Measurements from ENCODE around the gene PIP5K1C.

DNA sequence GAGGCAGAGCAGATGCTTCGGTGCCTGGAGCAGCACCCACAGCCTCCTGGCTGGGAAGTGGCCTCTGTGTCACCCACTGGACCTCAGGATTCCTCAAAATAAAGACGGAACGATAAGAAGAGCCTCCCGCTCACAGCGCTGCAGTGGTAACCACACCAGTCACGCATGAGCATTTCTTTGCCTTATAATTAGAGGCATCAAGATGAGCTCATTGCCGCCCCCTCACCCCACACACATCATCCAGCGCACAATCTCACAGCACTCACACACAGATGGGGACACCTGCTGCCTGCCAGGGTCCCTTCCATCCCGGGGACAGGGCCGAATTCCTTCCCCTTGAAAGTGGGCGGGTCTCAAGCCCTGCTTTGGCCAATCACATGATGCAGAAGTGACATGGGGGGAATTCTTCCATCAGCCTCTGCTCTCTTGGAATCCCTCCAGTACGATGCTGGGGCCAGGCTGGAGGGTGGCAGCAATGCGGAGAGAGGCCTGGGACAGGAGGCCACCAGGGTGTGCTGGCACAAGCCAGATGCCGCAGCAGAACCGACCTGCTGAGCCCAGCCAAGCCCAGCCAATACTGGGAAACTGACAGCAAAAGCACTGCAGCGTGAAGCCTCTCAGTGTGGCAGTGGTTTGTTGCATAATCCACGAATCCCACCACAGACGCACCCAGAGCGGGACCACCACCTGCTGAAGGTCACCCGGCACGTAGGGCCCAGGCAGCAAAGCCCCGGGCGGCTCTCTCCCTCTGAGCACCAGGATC lies 16.0 kb downstream of the PIP5K1C start:
- TF ChIP-seq, protein P1, sequence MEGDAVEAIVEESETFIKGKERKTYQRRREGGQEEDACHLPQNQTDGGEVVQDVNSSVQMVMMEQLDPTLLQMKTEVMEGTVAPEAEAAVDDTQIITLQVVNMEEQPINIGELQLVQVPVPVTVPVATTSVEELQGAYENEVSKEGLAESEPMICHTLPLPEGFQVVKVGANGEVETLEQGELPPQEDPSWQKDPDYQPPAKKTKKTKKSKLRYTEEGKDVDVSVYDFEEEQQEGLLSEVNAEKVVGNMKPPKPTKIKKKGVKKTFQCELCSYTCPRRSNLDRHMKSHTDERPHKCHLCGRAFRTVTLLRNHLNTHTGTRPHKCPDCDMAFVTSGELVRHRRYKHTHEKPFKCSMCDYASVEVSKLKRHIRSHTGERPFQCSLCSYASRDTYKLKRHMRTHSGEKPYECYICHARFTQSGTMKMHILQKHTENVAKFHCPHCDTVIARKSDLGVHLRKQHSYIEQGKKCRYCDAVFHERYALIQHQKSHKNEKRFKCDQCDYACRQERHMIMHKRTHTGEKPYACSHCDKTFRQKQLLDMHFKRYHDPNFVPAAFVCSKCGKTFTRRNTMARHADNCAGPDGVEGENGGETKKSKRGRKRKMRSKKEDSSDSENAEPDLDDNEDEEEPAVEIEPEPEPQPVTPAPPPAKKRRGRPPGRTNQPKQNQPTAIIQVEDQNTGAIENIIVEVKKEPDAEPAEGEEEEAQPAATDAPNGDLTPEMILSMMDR (IDR thresholded peaks at IDR 0.05), result no peak
- no peak for TF ChIP-seq POLR2A (IDR thresholded peaks at IDR 0.05)

All from body of pancreas (tissue), 4 donors.